Lower leg skin (tissue), 3 donors: ENCODE measurements around the gene GNG4.
"Not testable (repeated sequence)": the region's sequence is repeated elsewhere in the genome, so short reads cannot be mapped to it uniquely, and the experiment has no call there.

Experiments used
- POLR2A ChIP-seq, 2 donors: fragments of 450-650 bp; IDR thresholded peaks; one replicate each; pipeline ENCODE4 v1.6.1; 2016 to 2017; ENCODE audit warnings: antibody characterized with exemption in 2 of 2, mild to moderate bottlenecking in 1 of 2, moderate library complexity in 1 of 2
- TF ChIP-seq, protein P1 (sequence below), 3 donors: fragments of 450-650 bp; IDR thresholded peaks; one replicate each; pipeline ENCODE4 v1.5.1; 2016; ENCODE audit warnings: antibody characterized with exemption in 3 of 3, mild to moderate bottlenecking in 3 of 3, moderate library complexity in 2 of 3

DNA sequence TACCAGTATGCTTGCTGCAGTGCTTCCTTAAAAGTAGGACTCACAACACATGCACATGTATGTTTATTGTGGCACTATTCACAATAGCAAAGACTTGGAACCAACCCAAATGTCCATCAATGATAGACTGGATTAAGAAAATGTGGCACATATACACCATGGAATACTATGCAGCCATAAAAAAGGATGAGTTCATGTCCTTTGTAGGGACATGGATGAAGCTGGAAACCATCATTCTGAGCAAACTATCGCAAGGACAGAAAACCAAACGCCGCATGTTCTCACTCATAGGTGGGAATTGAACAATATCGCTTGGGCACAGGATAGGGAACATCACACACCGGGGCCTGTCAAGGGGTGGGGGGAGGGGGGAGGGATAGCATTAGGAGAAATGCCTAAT, 76.6 kb downstream of the GNG4 start:
- TF ChIP-seq, protein P1, sequence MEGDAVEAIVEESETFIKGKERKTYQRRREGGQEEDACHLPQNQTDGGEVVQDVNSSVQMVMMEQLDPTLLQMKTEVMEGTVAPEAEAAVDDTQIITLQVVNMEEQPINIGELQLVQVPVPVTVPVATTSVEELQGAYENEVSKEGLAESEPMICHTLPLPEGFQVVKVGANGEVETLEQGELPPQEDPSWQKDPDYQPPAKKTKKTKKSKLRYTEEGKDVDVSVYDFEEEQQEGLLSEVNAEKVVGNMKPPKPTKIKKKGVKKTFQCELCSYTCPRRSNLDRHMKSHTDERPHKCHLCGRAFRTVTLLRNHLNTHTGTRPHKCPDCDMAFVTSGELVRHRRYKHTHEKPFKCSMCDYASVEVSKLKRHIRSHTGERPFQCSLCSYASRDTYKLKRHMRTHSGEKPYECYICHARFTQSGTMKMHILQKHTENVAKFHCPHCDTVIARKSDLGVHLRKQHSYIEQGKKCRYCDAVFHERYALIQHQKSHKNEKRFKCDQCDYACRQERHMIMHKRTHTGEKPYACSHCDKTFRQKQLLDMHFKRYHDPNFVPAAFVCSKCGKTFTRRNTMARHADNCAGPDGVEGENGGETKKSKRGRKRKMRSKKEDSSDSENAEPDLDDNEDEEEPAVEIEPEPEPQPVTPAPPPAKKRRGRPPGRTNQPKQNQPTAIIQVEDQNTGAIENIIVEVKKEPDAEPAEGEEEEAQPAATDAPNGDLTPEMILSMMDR (IDR thresholded peaks at IDR 0.05) = not testable (repeated sequence)
- not testable (repeated sequence) for TF ChIP-seq POLR2A (IDR thresholded peaks at IDR 0.05)
